Gastroesophageal sphincter (tissue), 4 donors: ENCODE data around the gene TLCD3B. TPM values are rescaled to one million over a fixed set of nuclear protein-coding genes. Genes with fewer than 3 reads are reported as not detected.

Experiments used
- ATAC-seq: fragments of 150-250 bp; one replicate; pipeline ENCODE4 v1.9.1; 2016; ENCODE audit warnings: mild to moderate bottlenecking, moderate library complexity
- H3K27ac ChIP-seq, 4 donors: fragments of 200-600 bp; sonication (generic) in 3 of 4; 1 replicate in 3 of 4; 2 replicates in 1 of 4; pipeline ENCODE4 v1.5.1; 2016 to 2019
- H3K27me3 ChIP-seq: fragments of 200-600 bp; sonication (generic); one replicate; pipeline ENCODE4 v1.5.1; 2019
- H3K36me3 ChIP-seq, 2 donors: fragments of 200-600 bp; sonication (generic); one replicate each; pipeline ENCODE4 v1.5.1; 2019; ENCODE audit warnings: control low read depth in 1 of 2
- H3K4me1 ChIP-seq, 3 donors: fragments of 200-600 bp; sonication (generic); 1 replicate in 2 of 3; 2 replicates in 1 of 3; pipeline ENCODE4 v1.5.1; 2016 to 2019; ENCODE audit warnings: control low read depth in 2 of 3
- H3K4me3 ChIP-seq, 2 donors: fragments of 200-600 bp; sonication (generic); one replicate each; pipeline ENCODE4 v1.5.1; 2019; ENCODE audit warnings: mild to moderate bottlenecking in 1 of 2, moderate library complexity in 1 of 2
- H3K9me3 ChIP-seq, 3 donors: fragments of 200-600 bp; sonication (generic); one replicate each; pipeline ENCODE4 v1.5.1; 2017 to 2019; ENCODE audit warnings: control low read depth in 2 of 3
- EP300 ChIP-seq: sonication (generic); formaldehyde crosslinking; IDR thresholded peaks from one replicate; pipeline ENCODE4 v1.6.1; 2017; ENCODE audit warnings: antibody characterized with exemption, mild to moderate bottlenecking
- POLR2A ChIP-seq, 2 donors: fragments of 450-650 bp; IDR thresholded peaks; one replicate each; pipeline ENCODE4 v1.6.1; 2017; ENCODE audit warnings: antibody characterized with exemption in 2 of 2, mild to moderate bottlenecking in 2 of 2, moderate library complexity in 1 of 2
- POLR2AphosphoS5 ChIP-seq: sonication (generic); formaldehyde crosslinking; IDR thresholded peaks from one replicate; pipeline ENCODE4 v1.6.1; 2017; ENCODE audit warnings: antibody characterized with exemption
- WGBS, 2 donors: methylation state at CpG; one replicate each; pipeline ENCODE4 v1.1.5; 2018; ENCODE audit warnings: low coverage in 1 of 2; 5-methylcytosine and 5-hydroxymethylcytosine counted together
- total RNA-seq, 4 donors: library from RNA; depleted of rRNA; stranded (reverse); fragments of >200 nt; gene quantifications; one replicate each; pipeline ENCODE4 v1.1.0, GENCODE V29; 2016
- TF ChIP-seq, protein P1 (sequence below), 4 experiments: fragments of 200-600 bp in 2 of 4; fragments of 450-650 bp in 2 of 4; sonication (generic) in 1 of 4; IDR thresholded peaks; one replicate each; pipeline ENCODE4 v1.5.1; 2017 to 2019; ENCODE audit warnings: antibody characterized with exemption in 4 of 4, mild to moderate bottlenecking in 2 of 4, moderate library complexity in 2 of 4

Gene TLCD3B
- total RNA-seq, 4 donors from 2014 or later, result not detected

- Histone ChIP-seq H3K27ac (no peak overlapping the region), H3K9me3 (no peaks in the 10 kb centered on the region), H3K4me3 (no peak overlapping the region), H3K4me1 (peaks cover 0 to 14% (median 6%) of the 10 kb centered on the region in 3 donors), H3K36me3 (peaks cover 0 to 43% of the 10 kb centered on the region in 2 donors), H3K27me3 (peaks cover 24% of the 10 kb centered on the region)
- no peak for ATAC-seq
- 50% methylated on average over 2 of the region's 11 CpGs; no CpG with 5 or more reads in 1 of the 2 donors for WGBS, 2 donors
- TF ChIP-seq, protein P1, sequence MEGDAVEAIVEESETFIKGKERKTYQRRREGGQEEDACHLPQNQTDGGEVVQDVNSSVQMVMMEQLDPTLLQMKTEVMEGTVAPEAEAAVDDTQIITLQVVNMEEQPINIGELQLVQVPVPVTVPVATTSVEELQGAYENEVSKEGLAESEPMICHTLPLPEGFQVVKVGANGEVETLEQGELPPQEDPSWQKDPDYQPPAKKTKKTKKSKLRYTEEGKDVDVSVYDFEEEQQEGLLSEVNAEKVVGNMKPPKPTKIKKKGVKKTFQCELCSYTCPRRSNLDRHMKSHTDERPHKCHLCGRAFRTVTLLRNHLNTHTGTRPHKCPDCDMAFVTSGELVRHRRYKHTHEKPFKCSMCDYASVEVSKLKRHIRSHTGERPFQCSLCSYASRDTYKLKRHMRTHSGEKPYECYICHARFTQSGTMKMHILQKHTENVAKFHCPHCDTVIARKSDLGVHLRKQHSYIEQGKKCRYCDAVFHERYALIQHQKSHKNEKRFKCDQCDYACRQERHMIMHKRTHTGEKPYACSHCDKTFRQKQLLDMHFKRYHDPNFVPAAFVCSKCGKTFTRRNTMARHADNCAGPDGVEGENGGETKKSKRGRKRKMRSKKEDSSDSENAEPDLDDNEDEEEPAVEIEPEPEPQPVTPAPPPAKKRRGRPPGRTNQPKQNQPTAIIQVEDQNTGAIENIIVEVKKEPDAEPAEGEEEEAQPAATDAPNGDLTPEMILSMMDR (IDR thresholded peaks at IDR 0.05), result no peak
- no peak for TF ChIP-seq POLR2A (IDR thresholded peaks at IDR 0.05)
- no peak for TF ChIP-seq POLR2AphosphoS5
- no peak for TF ChIP-seq EP300
Measured at GRCh38 chr16:30004811-30005242, 26.2 kb downstream of the TLCD3B start.

DNA sequence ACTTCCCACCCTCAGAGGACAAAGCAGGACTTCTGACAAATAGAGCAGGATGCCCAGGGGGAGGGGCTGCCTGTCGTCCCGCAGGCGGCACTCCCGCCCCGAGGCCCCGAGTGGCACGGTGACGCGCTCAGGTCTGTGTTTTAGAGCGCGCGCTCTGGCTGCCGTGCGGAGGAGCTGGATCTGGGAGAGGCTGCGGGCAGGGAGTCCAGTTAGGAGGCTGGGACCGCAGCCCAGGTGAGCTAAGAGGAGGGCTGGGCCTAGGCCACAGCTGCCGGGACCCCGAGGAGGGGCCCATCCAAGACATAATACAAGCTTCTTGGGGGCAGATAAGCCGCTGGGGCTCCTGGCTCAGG is 26.7 kb downstream of the TLCD3B start:
- no peak for TF ChIP-seq POLR2A (IDR thresholded peaks at IDR 0.05)
- TF ChIP-seq POLR2AphosphoS5, result no peak
- TF ChIP-seq, protein P1 (IDR thresholded peaks at IDR 0.05), result no peak
- no peak for TF ChIP-seq EP300
- Histone ChIP-seq H3K27me3 (peaks cover 20% of the 10 kb centered on the region), H3K4me1 (peaks cover 0 to 13% (median 6%) of the 10 kb centered on the region in 3 donors), H3K9me3 (no peaks in the 10 kb centered on the region), H3K27ac (no peak overlapping the region), H3K36me3 (peaks cover 0 to 47% of the 10 kb centered on the region in 2 donors), H3K4me3 (no peak overlapping the region)
- ATAC-seq, result no peak
- 93% methylated on average over 3 of the region's 19 CpGs; no CpG with 5 or more reads in 1 of the 2 donors for WGBS, 2 donors

- Histone ChIP-seq H3K27me3 (peaks cover 14% of the 10 kb centered on the region), H3K27ac (no peak overlapping the region), H3K9me3 (no peaks in the 10 kb centered on the region), H3K4me3 (no peak overlapping the region), H3K4me1 (peaks cover 0 to 13% (median 6%) of the 10 kb centered on the region in 3 donors), H3K36me3 (peaks cover 0 to 53% of the 10 kb centered on the region in 2 donors)
- TF ChIP-seq POLR2A (IDR thresholded peaks at IDR 0.05), result no peak
- no peak for TF ChIP-seq EP300
- TF ChIP-seq POLR2AphosphoS5, result no peak
- TF ChIP-seq, protein P1 (IDR thresholded peaks at IDR 0.05), result no peak
- ATAC-seq, result no peak
- WGBS, 2 donors, result 67 to 80% methylated on average over 1 to 4 of the region's 17 CpGs
Measured at GRCh38 chr16:30003670-30004423, 27.2 kb downstream of the TLCD3B start.

- ATAC-seq, result no peak
- Histone ChIP-seq H3K27me3 (peaks cover 4% of the 10 kb centered on the region), H3K27ac (no peak overlapping the region), H3K36me3 (peaks cover 0 to 57% of the 10 kb centered on the region in 2 donors), H3K4me3 (no peak overlapping the region), H3K9me3 (no peaks in the 10 kb centered on the region), H3K4me1 (peaks cover 0 to 15% (median 6%) of the 10 kb centered on the region in 3 donors)
- TF ChIP-seq POLR2AphosphoS5 (no peak), POLR2A (IDR thresholded peaks at IDR 0.05) (no peak), EP300 (no peak)
- TF ChIP-seq, protein P1 (IDR thresholded peaks at IDR 0.05), result no peak
- 63 to 77% methylated on average over 9 to 16 of the region's 19 CpGs for WGBS, 2 donors
Measured at GRCh38 chr16:30002614-30003346, 28.3 kb downstream of the TLCD3B start.
